Endothelial cell of umbilical vein (primary cell): ENCODE data around the gene AUTS2. TPM values are rescaled to one million over a fixed set of nuclear protein-coding genes. Genes with fewer than 3 reads are reported as not detected.

Experiments used
- BruUV-seq: library from RNA; stranded (reverse); fragments of 400-500 nt; replicated peaks from 2 replicates; lab custom pipeline; 2021; lab: Mats Ljungman, UMichigan
- CTCF ChIA-PET: fragments of 300-600, 350-600 bp; sonication (Branson Sonifier 250); formaldehyde crosslinking; loops from one replicate; lab custom pipeline; 2021; ENCODE audit warnings: antibody characterized with exemption, inconsistent platforms; lab: Charles Lee
- POLR2A ChIA-PET: fragments of 300-600, 350-600 bp; sonication (Branson Sonifier 250); formaldehyde crosslinking; loops from one replicate; lab custom pipeline; 2021; ENCODE audit warnings: antibody characterized with exemption, inconsistent platforms; lab: Charles Lee
- DNase-seq: peaks from one replicate; pipeline ENCODE4 v3.0.0-alpha.2; 2011; ENCODE audit warnings: low read depth, low spot score
- FAIRE-seq: peaks from 2 replicates; lab custom pipeline; 2011; peaks lifted over from hg19 to GRCh38; lab: Jason Lieb, UNC
- H2AFZ ChIP-seq: 2 replicates; pipeline ENCODE4 v1.6.0; 2012; ENCODE audit warnings: low read depth, low read length, control low read depth, inconsistent platforms
- H3K27ac ChIP-seq: 2 replicates; pipeline ENCODE4 v1.5.1; 2011; ENCODE audit warnings: low read depth, mild to moderate bottlenecking, control low read depth, low read length, moderate library complexity; ENCODE audit not compliant: insufficient read depth
- H3K27me3 ChIP-seq, 2 experiments: 2 replicates each; pipeline versions ENCODE4 v1.6.0 to v1.6.1; 2011; ENCODE audit warnings: low read length in 2 of 2, mixed read lengths in 1 of 2; ENCODE audit not compliant: control insufficient read depth in 2 of 2, insufficient read depth in 2 of 2
- H3K36me3 ChIP-seq, 2 experiments: 2 replicates in 1 of 2; 3 replicates in 1 of 2; pipeline ENCODE4 v1.5.1; 2011; ENCODE audit warnings: low read length in 2 of 2, mild to moderate bottlenecking in 1 of 2, moderate library complexity in 1 of 2; ENCODE audit not compliant: control insufficient read depth in 2 of 2, insufficient read depth in 2 of 2; ENCODE audit errors: extremely low read depth in 1 of 2
- H3K4me1 ChIP-seq: 3 replicates; pipeline ENCODE4 v1.5.1; 2011; ENCODE audit warnings: mild to moderate bottlenecking, low read length; ENCODE audit not compliant: control insufficient read depth, insufficient read depth; ENCODE audit errors: extremely low read depth
- H3K4me2 ChIP-seq: 2 replicates; pipeline ENCODE4 v1.6.1; 2011; ENCODE audit warnings: low read length, control low read depth, mixed read lengths; ENCODE audit not compliant: insufficient read depth
- H3K4me3 ChIP-seq, 3 experiments: fragments of 200-600 bp in 1 of 3; sonication (generic), shearing (Covaris generic) in 1 of 3; replicated peaks in 1 of 3; 2 replicates each; pipeline ENCODE4 v1.5.1; 2011 to 2016; ENCODE audit warnings: control low read depth in 3 of 3, low read length in 3 of 3, mild to moderate bottlenecking in 2 of 3, inconsistent platforms in 1 of 3, low read depth in 1 of 3, moderate library complexity in 1 of 3; ENCODE audit not compliant: insufficient read depth in 1 of 3
- H3K79me2 ChIP-seq: 2 replicates; pipeline ENCODE4 v1.6.0; 2012; ENCODE audit warnings: low read length, inconsistent platforms; ENCODE audit not compliant: control insufficient read depth, insufficient read depth
- H3K9ac ChIP-seq: replicated peaks from 2 replicates; pipeline ENCODE3; 2011; ENCODE audit warnings: low read length, control low read depth; ENCODE audit not compliant: insufficient read depth; ENCODE audit errors: extremely low read depth
- H3K9me1 ChIP-seq: replicated peaks from 3 replicates; pipeline ENCODE4 v1.6.0; 2011; ENCODE audit warnings: mild to moderate bottlenecking, low read length; ENCODE audit not compliant: control insufficient read depth, insufficient read depth; ENCODE audit errors: extremely low read depth
- H3K9me3 ChIP-seq: replicated peaks from 2 replicates; pipeline ENCODE4 v1.5.1; 2012; ENCODE audit warnings: low read length, inconsistent platforms; ENCODE audit not compliant: control insufficient read depth, insufficient read depth
- H4K20me1 ChIP-seq: replicated peaks from 2 replicates; pipeline ENCODE3; 2011; ENCODE audit warnings: mild to moderate bottlenecking, low read length; ENCODE audit not compliant: control insufficient read depth, insufficient read depth; ENCODE audit errors: extremely low read depth
- CTCF ChIP-seq, 2 donors: IDR thresholded peaks; 1 replicate in 1 of 2; 2 replicates in 1 of 2; pipeline ENCODE4 v1.5.1; 2011; ENCODE audit warnings: low read length in 2 of 2, mild to moderate bottlenecking in 2 of 2, moderate library complexity in 2 of 2, control low read depth in 1 of 2, inconsistent platforms in 1 of 2, low read depth in 1 of 2; ENCODE audit not compliant: insufficient read depth in 1 of 2; ENCODE audit errors: extremely low read depth in 1 of 2
- EZH2 ChIP-seq: IDR thresholded peaks from 2 replicates; pipeline ENCODE4 v1.6.1; 2012; ENCODE audit warnings: borderline replicate concordance, low read depth, mild to moderate bottlenecking, moderate library complexity, low read length, inconsistent platforms; ENCODE audit not compliant: severe bottlenecking
- FOS ChIP-seq: IDR thresholded peaks from 2 replicates; pipeline ENCODE4 v1.6.1; 2011; ENCODE audit warnings: mild to moderate bottlenecking, low read length, moderate library complexity, borderline replicate concordance; ENCODE audit not compliant: insufficient read depth
- GATA2 ChIP-seq: IDR thresholded peaks from 2 replicates; pipeline ENCODE4 v1.7.0; 2011; ENCODE audit warnings: low read depth, mild to moderate bottlenecking, moderate library complexity, mixed read lengths, low read length; ENCODE audit not compliant: insufficient read length, insufficient read depth
- JUN ChIP-seq: IDR thresholded peaks from 2 replicates; pipeline ENCODE4 v1.6.1; 2011; ENCODE audit warnings: borderline replicate concordance, low read depth; ENCODE audit not compliant: insufficient read length, insufficient read depth
- MAX ChIP-seq: IDR thresholded peaks from 2 replicates; pipeline ENCODE4 v1.6.1; 2011; ENCODE audit not compliant: insufficient read depth, insufficient read length
- MYC ChIP-seq: IDR thresholded peaks from one replicate; pipeline ENCODE4 v1.6.1; 2011; ENCODE audit warnings: mild to moderate bottlenecking, low read depth, low read length
- POLR2A ChIP-seq: IDR thresholded peaks from 2 replicates; pipeline ENCODE4 v1.6.1; 2012; ENCODE audit warnings: low read depth, mild to moderate bottlenecking, control low read depth, low read length
- POLR2AphosphoS5 ChIP-seq: IDR thresholded peaks from 2 replicates; pipeline ENCODE4 v1.6.1; 2012; ENCODE audit warnings: low read depth, mild to moderate bottlenecking, control low read depth, low read length, moderate library complexity; ENCODE audit not compliant: insufficient read depth
- dilution Hi-C: fragments of 300-500 bp; cut with MboI; formaldehyde crosslinking; loops from one replicate; pipeline ENCODE4 v1.15.0; 2019; ENCODE audit warnings: low sequenced_read_pairs; ENCODE audit not compliant: extremely low pct_ligation_motif_present
- intact Hi-C: fragments of 100-400 bp; cut with micrococcal nuclease; formaldehyde crosslinking; loops from one replicate; pipeline ENCODE4 v1.10.0; 2022
- polyA plus RNA-seq, 4 experiments: library from polyadenylated mRNA; depleted of rRNA in 3 of 4; stranded (reverse) in 3 of 4; unstranded in 1 of 4; fragments of >200 nt; gene quantifications; 2 replicates each; pipeline versions ENCODE4 v1.2.1 to v1.2.3, GENCODE V29; 2011 to 2012; ENCODE audit warnings: missing spikeins in 1 of 4
- total RNA-seq: library from RNA; stranded (reverse); gene quantifications from 2 replicates; pipeline ENCODE4 v1.2.3, GENCODE V29; 2021

AUTS2 gene
- total and polyA plus RNA-seq, 2 donors (not counting 3 experiments of a cell fraction or from before 2014, with no cell fraction given): 0.59 to 8.0 TPM

GRCh38 chr7:70481570-70482123 is 883.4 kb downstream of the AUTS2 start:
- Histone ChIP-seq H4K20me1 (no peaks in the 10 kb centered on the region), H3K27ac (no peak overlapping the region), H3K27me3 (no peaks in the 10 kb centered on the region), H3K36me3 (no peaks in the 10 kb centered on the region), H3K9me3 (peaks cover 2% of the 10 kb centered on the region), H3K79me2 (no peaks in the 10 kb centered on the region), H2AFZ (no peak overlapping the region), H3K4me1 (no peaks in the 10 kb centered on the region), H3K9ac (no peak overlapping the region), H3K4me2 (no peak overlapping the region), H3K9me1 (no peaks in the 10 kb centered on the region), H3K4me3 (no peak overlapping the region)
- no peak for DNase-seq
- CTCF ChIA-PET: no interaction called here
- no peak for TF ChIP-seq CTCF (IDR thresholded peaks at IDR 0.05; ENCODE audit: extremely low read depth in 1 of 2, insufficient read depth in 1 of 2, low read depth in 1 of 2, low read length in 2 of 2)
- TF ChIP-seq POLR2AphosphoS5: no peak
- no peak for TF ChIP-seq JUN
- no peak for TF ChIP-seq EZH2
- TF ChIP-seq POLR2A: no peak
- no peak for TF ChIP-seq MYC
- no peak for TF ChIP-seq GATA2
- no peak for TF ChIP-seq FOS
- no peak for TF ChIP-seq MAX
- no TSS peak for BruUV-seq
- POLR2A ChIA-PET: no interaction called here
- intact Hi-C loops: no loop called here
- dilution Hi-C loops: no loop called here
- FAIRE-seq: no peak
